SK-N-MC (cell line): ENCODE results near the gene GLB1L3.

Experiments used
- DNase-seq: peaks from one replicate; pipeline ENCODE4 v3.0.0-alpha.2; 2011; ENCODE audit warnings: low read depth, low spot score
- H3K27ac ChIP-seq: fragments of 200-600 bp; sonication (generic); 2 replicates; pipeline ENCODE4 v1.5.1; 2016; ENCODE audit warnings: mixed run types
- H3K36me3 ChIP-seq: fragments of 200-600 bp; sonication (generic); 2 replicates; pipeline ENCODE4 v1.6.1; 2017; ENCODE audit warnings: antibody characterized with exemption, low read length, mixed read lengths; ENCODE audit not compliant: insufficient read depth
- H3K4me3 ChIP-seq: fragments of 200-600 bp; sonication (generic); 2 replicates; pipeline ENCODE4 v1.5.1; 2016
- H3K9ac ChIP-seq: fragments of 200-600 bp; sonication (generic); 2 replicates; pipeline ENCODE4 v1.8.0; 2017; ENCODE audit warnings: mixed run types, mixed read lengths; ENCODE audit not compliant: insufficient read length
- H3K9me3 ChIP-seq: fragments of 200-600 bp; sonication (generic); 2 replicates; pipeline ENCODE4 v1.6.1; 2017; ENCODE audit warnings: low read depth, mild to moderate bottlenecking, antibody characterized with exemption, low read length, moderate library complexity, mixed read lengths
- EZH2 ChIP-seq: fragments of 200-600 bp; sonication (generic); IDR thresholded peaks from one replicate; pipeline ENCODE4 v1.6.1; 2017; ENCODE audit warnings: antibody characterized with exemption
- FOXP2 ChIP-seq: optimal IDR thresholded peaks from 2 replicates; pipeline ENCODE3; 2011; ENCODE audit warnings: mild to moderate bottlenecking, moderate library complexity; ENCODE audit not compliant: insufficient read depth; ENCODE audit errors: extremely low read length, control extremely low read depth
- POLR2AphosphoS5 ChIP-seq: IDR thresholded peaks from 2 replicates; pipeline ENCODE4 v1.6.1; 2012; ENCODE audit warnings: mild to moderate bottlenecking, low read depth, low read length, borderline replicate concordance

The GLB1L3 gene

GRCh38 chr11:134346101-134346975 lies 70.2 kb downstream of the GLB1L3 start:
- Histone ChIP-seq H3K4me3 (no peak overlapping the region), H3K9ac (no peak overlapping the region), H3K36me3 (0 out of 2 replicates have a peak, but pooled peaks cover 10% of the 10 kb centered on the region), H3K9me3 (no peaks in the 10 kb centered on the region), H3K27ac (no peak overlapping the region)
- DNase-seq, result no peak
- no peak for TF ChIP-seq FOXP2
- no peak for TF ChIP-seq EZH2
- no peak for TF ChIP-seq POLR2AphosphoS5

- TF ChIP-seq EZH2, result no peak
- DNase-seq, result no peak
- Histone ChIP-seq H3K4me3 (no peak overlapping the region), H3K9me3 (no peaks in the 10 kb centered on the region), H3K36me3 (peaks cover 10% of the 10 kb centered on the region; the same call in 1 of the 2 replicates), H3K9ac (no peak overlapping the region), H3K27ac (no peak overlapping the region)
Observed at GRCh38 chr11:134346976-134347350, 70.8 kb downstream of the GLB1L3 start.

GRCh38 chr11:134347441-134347840 lies 71.3 kb downstream of the GLB1L3 start:
- no peak overlapping the region for H3K4me3 ChIP-seq
- H3K9ac ChIP-seq, result no peak overlapping the region
- TF ChIP-seq FOXP2 (no peak), EZH2 (no peak), POLR2AphosphoS5 (no peak)
- no peaks in the 10 kb centered on the region for H3K9me3 ChIP-seq
- peaks cover 10% of the 10 kb centered on the region for H3K36me3 ChIP-seq
- no peak overlapping the region for H3K27ac ChIP-seq
- no peak for DNase-seq

GRCh38 chr11:134349109-134349801 lies 73.1 kb downstream of the GLB1L3 start:
- Histone ChIP-seq H3K27ac (no peak overlapping the region), H3K9me3 (no peaks in the 10 kb centered on the region), H3K9ac (no peak overlapping the region), H3K36me3 (peaks cover 20% of the 10 kb centered on the region), H3K4me3 (no peak overlapping the region)
- TF ChIP-seq FOXP2, result no peak
- no peak for TF ChIP-seq POLR2AphosphoS5
- TF ChIP-seq EZH2, result no peak
- DNase-seq, result no peak

GRCh38 chr11:134349802-134350355 lies 73.7 kb downstream of the GLB1L3 start:
- Histone ChIP-seq H3K9ac (no peak overlapping the region), H3K4me3 (no peak overlapping the region), H3K27ac (no peak overlapping the region), H3K36me3 (peaks cover 20% of the 10 kb centered on the region), H3K9me3 (no peaks in the 10 kb centered on the region)
- TF ChIP-seq FOXP2, result no peak
- no peak for TF ChIP-seq EZH2
- TF ChIP-seq POLR2AphosphoS5, result no peak
- DNase-seq, result no peak

GRCh38 chr11:134350381-134350780 lies 74.2 kb downstream of the GLB1L3 start:
- H3K9me3 ChIP-seq, result no peaks in the 10 kb centered on the region
- H3K36me3 ChIP-seq, result peaks cover 20% of the 10 kb centered on the region
- H3K4me3 ChIP-seq, result no peak overlapping the region
- TF ChIP-seq EZH2 (no peak), POLR2AphosphoS5 (no peak)
- no peak overlapping the region for H3K9ac ChIP-seq
- DNase-seq, result no peak
- H3K27ac ChIP-seq, result no peak overlapping the region

GRCh38 chr11:134352111-134352510 lies 75.9 kb downstream of the GLB1L3 start:
- no peaks in the 10 kb centered on the region for H3K9me3 ChIP-seq
- H3K9ac ChIP-seq, result no peak overlapping the region
- peaks cover 32% of the 10 kb centered on the region for H3K36me3 ChIP-seq
- no peak for DNase-seq
- H3K4me3 ChIP-seq, result no peak overlapping the region
- TF ChIP-seq POLR2AphosphoS5 (no peak), FOXP2 (no peak), EZH2 (no peak)
- H3K27ac ChIP-seq, result no peak overlapping the region

- DNase-seq, result no peak
- H3K4me3 ChIP-seq, result no peak overlapping the region
- H3K36me3 ChIP-seq, result peaks cover 36% of the 10 kb centered on the region
- H3K27ac ChIP-seq, result peak overlapping the region; percentile 64
- H3K9me3 ChIP-seq, result no peaks in the 10 kb centered on the region
- H3K9ac ChIP-seq, result no peak overlapping the region
- no peak for TF ChIP-seq POLR2AphosphoS5
- no peak for TF ChIP-seq EZH2
- no peak for TF ChIP-seq FOXP2
Observed at GRCh38 chr11:134355136-134355535, 79.0 kb downstream of the GLB1L3 start.

- no peak for DNase-seq
- no peak overlapping the region for H3K9ac ChIP-seq
- no peak overlapping the region for H3K4me3 ChIP-seq
- TF ChIP-seq EZH2 (no peak), POLR2AphosphoS5 (no peak), FOXP2 (no peak)
- peak overlapping the region; percentile 64; the same call in 1 of the 2 replicates for H3K27ac ChIP-seq
- H3K9me3 ChIP-seq, result no peaks in the 10 kb centered on the region
- peaks cover 31% of the 10 kb centered on the region for H3K36me3 ChIP-seq
Observed at GRCh38 chr11:134355656-134356055, 79.5 kb downstream of the GLB1L3 start.
